CD4-positive, alpha-beta T cell treated with Interleukin-15 for 4 hours (primary cell): ENCODE data around the gene KYAT1.
"Not testable (repeated sequence)": the region's sequence is repeated elsewhere in the genome, so short reads cannot be mapped to it uniquely, and the experiment has no call there.

Experiments
- DNase-seq: peaks from one replicate; pipeline ENCODE4 v3.0.0-alpha.2; 2020; ENCODE audit warnings: low spot score

KYAT1 gene

DNA sequence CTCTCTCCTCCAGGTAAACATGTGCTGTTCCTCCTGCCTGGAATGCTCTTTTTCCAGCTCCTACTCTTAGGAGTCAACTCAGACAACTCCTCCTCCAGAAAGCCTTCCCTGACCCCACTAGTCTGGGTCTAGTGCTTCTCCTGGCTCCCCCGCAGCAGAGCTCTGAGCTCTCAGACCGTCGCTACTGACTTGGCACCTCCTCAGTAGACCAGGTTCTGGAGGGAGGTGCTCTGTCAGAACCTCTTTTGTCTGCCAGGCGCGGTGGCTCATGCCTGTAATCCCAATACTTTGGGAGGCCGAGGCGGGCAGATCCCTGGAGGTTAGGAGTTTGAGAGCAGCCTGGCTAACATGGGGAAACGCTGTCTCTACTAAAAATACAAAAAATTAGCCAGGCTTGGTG, 3.6 kb upstream of the KYAT1 start:
- no peak for DNase-seq

DNA sequence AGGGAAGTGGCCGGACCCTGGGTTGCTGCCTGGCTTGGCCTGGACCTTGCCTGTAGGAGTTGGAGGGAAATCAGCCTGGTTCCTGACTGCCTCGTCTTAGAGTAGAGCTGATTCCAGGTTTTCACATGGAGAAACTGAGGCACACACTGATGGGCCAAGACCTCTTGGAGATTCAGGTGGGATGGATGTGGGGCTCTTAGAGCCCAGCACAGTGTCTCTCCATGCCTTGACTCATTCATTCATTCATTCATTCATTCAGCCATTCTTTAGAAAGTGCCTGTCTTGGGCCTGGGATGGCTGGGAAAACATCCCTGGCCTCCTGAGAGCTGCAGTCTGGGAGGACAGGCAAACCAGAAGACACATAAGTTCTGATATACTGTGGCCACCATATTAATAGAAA, 2.4 kb upstream of the KYAT1 start:
- DNase-seq: no peak

DNA sequence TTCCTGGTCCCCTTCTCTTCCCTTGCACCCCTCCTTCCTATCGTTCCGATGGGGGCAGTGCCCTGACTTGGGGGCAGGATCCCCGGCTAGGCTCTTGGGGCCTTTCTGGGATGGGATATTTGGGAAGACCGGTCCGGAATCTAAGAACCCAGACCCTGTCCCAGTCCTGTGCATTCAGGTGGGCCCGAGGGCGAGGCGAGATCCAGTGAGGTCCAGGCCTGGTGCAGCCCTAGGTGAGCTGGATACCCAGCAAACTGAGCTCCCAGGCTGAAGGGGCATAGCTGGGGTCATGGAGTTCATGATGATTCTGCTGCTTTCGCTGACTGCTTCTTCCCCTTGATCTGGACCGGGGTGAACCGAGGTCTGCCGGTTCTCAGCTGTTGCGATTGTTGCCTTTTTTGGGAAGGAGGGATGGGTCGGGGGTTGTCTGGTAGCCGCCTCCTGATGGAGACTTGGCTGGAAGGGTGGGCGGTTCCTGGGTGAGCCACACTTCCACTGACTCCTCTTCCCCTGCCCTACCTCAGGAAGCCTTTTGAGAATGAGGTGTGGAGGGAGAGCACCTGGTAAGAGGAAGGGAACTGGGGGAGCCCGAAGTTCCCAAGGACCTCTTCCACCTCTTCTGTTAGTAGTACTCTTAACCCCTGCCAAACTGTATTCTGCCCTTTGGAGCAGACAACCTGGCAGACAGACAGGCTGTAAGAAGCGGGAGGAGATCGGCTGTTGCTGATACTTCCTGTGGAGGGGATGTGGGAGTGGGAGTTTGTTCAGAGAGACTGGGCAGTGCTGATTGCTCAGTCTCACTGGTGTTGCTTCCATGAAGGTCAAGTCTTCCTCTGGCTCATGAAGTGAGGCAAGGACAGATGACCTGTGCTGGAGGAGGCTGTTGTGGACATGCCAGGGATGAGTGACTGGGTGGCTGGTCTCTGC, 1.2 kb upstream of the KYAT1 start:
- no peak for DNase-seq

DNA sequence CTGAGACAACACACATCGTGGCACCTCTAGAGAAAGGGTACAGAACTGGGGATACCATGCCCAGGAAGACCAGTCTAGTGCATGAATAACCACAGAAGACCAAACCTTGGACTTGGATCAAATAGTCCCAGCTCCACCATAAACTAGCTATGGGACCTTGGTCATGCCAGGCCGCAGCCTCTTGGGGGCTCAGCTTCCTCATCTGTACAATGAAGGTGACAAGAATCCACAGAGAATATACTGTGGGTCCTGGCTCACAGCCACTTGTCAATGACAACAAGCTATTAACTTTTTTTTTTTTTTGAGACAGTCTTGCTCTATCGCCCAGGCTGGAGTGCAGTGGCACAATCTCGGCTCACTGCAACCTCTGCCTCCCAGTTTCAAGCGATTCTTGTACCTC, 3.9 kb downstream of the KYAT1 start:
- no peak for DNase-seq

DNA sequence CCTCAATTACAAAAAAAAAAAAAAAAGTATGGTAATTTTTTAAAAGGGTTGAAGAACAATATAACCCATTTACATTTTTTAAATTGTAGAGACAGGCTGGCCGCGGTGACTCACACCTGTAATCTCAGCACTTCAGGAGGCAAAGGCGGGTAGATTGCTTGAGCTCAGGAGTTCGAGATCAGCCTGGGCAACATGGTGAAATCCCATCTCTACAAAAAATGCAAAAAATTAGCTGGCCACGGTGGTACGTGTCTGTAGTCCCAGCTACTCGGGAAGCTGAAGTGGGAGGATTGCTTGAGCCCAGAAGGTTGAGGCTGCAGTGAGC, 10.8 kb downstream of the KYAT1 start:
- DNase-seq: not testable (repeated sequence)

DNA sequence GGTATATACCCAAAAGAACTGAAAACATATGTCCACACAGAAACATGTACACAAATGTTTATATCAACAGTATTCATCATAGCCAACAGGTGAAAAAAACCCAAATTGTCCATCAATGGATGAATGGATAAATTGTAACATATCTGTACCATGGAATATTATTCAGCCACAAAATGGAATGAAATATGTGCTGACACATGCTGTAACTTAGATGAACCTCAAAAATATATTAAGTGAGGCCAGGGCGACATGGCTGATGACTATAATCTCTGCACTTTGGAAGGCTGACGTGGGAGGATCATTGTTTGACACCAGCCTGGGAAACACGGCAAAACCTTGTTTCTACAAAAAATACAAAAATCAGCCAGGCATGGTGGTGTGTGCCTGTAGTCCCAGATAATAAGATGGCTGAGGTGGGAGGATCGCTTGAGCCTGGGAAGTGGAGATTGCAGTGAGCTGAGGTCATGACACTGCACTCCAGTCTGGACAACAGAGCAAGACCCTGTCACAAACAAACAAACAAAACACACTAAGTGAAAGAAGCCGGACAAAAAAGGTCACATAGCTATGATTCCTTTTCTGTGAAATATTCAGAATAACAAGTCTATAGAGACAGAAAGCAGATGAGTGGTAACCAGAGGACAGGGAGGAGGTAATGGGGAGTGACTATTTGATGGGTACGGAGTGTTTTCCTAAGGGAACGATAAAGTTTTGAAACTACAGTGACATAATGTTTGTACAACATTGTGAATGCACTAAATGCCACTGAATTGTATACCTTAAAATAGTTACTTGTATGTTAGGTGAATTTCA, 11.4 kb downstream of the KYAT1 start:
- no peak for DNase-seq

DNA sequence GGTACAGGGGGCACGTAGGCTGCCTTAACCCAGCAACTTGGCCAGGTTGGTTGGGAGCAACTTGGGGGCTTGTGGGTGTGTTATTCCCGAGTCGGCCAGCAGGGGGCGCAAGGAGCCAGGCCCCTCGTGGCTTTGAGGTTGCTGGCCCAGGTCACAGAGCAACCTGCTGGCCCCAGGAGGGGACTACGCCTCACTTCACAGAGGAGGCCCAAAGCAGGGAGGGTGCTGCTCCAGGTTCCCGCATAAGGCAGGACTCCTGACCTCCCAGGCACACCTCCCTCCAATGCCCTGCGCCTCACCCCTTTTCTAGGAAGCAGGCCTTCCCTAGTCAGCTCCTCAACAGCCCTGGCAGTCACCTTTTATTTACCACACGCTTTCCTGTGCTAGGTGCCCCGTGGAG, 18.1 kb downstream of the KYAT1 start:
- peak; percentile 82 for DNase-seq

DNA sequence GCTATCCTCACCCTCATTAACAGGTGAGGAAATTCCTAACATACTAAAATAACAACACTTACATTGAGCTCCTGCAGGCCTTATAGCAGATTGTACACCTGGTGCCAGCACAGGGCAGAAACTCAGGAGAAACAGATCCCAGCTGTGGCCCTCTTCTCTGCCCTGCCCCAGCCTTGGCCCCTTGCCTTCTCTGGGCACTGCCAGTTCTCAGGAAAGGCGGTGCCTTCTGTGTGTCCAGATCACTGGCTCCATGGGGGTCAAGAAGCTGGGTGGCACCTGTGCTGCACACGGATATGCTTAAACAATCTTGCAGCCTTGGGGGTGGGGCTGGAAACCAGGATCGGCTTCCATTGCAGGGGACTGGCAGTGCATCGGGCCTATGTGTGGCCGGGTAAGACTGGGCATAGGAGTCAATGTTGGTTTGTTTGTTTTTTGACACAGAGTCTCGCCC, 19.3 kb downstream of the KYAT1 start:
- DNase-seq: no peak

DNA sequence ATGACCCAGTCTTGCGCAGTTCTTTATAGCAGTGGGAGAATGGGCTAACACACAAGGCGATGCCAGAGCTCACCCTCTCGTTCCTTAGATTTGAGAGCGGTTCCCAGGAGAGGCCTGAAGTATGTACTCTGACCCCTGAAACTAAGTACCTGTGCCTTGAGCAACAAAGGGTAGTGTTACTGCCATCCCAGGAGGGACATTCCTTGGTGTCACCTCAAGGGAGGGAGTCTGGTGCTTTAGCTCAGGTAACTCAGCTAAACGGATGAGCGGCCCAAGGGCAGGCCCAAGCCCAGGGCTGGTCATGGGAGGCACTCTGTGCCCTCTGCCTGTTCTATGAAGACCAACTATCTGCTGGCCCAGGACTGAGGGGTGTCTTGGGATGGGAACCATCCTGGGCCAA, 20.2 kb downstream of the KYAT1 start:
- DNase-seq: no peak

DNA sequence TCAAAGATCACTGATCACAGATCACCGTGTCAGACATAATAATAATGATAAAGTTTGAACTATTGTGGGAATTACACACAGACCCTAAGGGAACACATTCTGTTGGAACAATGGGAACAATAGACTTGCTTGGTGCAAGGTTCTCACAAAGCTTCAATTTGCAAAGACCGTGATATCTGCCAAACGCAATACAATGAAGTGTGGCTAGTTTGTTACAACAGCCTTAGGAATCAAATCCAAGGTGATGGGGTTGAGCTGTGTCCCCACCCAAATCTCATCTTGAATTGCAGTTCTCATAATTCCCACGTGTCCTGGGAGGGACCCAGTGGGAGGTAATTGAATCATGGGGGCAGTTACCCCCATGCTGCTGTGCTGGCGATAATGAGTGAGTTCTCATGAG, 20.8 kb downstream of the KYAT1 start:
- no peak for DNase-seq

DNA sequence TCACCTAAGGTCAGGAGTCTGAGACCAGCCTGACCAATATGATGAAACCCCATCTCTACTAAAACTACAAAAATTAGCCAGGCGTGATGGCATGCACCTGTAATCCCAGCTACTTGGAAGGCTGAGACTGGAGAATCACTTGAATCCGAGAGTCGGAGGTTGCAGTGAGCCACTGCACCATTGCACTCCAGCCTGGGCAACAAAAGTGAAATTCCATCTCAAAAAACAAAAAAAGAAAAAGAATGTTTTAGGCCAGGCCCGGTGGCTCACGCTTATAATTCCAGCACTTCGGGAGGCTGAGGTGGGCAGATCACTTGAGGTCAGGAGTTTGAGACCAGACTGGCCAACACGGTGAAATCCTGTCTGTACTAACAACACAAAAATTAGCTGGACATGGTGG, 23.3 kb downstream of the KYAT1 start:
- DNase-seq: not testable (repeated sequence)

DNA sequence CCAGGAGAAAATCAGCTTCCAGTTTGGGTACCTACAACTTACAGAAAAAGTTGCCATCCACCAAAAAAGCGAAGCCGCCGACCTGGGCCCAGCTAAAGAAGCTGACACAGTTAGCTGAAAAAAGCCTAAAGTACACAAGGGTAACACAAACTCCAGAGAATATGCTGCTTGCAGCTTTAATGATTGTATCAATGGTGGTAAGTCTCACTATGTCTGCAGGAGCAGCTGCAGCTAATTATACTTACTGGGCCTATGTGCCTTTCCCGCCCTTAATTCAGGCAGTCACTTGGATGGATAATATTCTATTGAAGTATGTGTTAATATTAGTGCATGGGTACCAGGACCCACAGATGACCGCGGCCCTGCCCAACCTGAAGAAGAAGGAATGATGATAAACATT, 27.3 kb downstream of the KYAT1 start:
- DNase-seq: not testable (repeated sequence)

DNA sequence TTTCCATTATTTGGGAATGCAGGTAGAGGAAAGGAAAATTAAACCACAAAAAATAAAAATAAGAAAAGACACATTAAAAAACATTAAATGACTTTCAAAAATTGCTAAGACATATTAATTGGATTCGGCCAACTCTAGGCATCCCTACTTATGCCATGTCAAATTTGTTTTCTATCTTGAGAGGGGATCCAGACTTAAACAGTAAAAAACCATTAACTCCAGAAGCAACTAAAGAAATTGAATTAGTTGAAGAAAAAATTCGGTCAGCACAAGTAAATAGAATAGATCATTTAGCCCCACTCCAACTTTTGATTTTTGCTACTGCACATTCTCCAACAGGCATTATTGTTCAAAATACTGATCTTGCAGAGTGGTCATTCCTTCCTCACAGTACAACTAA, 29.1 kb downstream of the KYAT1 start:
- DNase-seq: not testable (repeated sequence)

DNA sequence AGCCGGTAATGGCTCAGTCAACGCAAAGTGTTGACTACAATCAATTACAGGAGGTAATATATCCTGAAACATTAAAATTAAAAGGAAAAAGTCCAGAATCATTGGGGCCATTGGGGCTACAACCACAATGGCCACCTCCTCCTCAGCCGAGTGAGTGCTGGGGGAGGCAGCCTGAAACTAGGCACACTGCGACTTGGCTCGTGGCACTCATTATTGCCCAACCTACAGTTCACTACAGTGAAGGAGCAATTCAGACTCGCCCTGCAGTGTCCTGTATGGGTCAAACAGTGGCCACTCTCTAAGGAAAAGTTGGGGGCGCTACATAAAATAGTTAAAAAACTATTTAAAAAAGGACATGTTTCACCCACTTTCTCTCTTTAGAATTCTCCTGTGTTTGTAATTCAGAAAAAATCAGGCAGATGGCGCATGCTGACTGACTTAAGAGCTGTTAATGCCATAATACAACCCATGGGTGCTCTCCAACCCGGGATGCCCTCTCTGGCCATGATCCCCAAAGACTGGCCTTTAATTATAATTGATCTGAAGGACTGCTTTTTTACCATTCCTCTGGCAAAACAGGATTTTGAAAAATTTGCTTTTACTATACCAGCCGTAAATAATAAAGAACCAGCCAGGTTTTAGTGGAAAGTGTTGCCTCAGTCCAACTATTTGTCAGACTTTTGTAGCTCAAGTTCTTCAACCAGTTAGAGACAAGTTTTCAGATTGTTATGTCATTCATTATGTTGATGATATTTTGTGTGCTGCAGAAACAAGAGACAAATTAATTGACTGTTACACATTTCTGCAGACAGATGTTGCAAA, 29.8 kb downstream of the KYAT1 start:
- peak; percentile 14 for DNase-seq

DNA sequence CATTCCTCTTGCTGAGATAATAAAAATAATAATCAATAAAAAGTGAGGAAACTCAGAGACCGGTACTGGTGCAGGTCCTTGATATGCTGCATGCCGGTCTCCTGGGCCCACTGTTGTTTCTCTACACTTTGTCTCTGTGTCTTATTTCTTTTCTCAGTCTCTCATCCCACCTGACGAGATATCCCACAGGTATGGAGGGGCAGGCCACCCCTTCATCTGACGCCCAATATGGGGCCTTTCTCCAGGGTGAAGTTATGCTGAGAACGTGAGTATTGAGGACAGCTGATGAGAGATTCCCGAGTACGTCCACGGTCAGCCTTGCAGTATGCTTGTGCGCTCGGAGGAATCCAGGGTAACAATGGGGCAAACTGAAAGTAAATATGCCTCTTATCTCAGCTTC, 30.7 kb downstream of the KYAT1 start:
- not testable (repeated sequence) for DNase-seq

DNA sequence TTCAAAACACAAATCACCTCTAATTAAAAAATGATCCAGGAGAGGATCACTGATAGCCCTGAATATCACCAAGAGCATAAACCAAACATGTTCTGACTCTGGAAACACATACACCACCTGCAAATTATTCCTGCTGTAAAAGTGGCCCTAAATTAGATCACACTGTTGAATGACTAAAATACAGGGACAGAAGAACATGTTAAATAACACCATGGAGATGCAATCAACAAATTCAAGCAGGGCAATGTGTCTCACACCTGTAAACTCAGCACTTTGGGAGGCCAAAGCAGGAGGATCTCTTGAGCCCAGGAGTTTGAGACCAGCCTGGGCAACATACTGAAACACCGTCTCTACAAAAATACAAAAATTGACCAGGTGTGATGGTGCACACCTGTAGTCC, 33.9 kb downstream of the KYAT1 start:
- no peak for DNase-seq

DNA sequence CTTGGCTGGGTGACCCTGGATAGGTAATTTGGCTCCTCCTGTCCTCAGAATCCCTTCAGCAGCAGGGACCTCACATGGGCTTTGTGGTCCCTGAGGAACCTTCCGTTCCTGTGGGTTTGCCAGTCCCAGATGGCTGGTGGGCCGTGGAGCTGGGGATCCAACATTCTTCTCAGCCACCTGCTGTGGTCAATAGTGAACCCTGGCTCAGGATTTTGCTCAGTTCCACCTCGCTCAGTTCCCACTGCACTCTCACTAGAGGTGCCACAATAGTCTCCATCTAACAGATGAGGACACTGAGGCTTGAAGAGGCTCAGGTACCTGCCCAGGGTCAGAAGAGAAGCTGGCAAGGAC, 35.1 kb downstream of the KYAT1 start:
- no peak for DNase-seq

DNA sequence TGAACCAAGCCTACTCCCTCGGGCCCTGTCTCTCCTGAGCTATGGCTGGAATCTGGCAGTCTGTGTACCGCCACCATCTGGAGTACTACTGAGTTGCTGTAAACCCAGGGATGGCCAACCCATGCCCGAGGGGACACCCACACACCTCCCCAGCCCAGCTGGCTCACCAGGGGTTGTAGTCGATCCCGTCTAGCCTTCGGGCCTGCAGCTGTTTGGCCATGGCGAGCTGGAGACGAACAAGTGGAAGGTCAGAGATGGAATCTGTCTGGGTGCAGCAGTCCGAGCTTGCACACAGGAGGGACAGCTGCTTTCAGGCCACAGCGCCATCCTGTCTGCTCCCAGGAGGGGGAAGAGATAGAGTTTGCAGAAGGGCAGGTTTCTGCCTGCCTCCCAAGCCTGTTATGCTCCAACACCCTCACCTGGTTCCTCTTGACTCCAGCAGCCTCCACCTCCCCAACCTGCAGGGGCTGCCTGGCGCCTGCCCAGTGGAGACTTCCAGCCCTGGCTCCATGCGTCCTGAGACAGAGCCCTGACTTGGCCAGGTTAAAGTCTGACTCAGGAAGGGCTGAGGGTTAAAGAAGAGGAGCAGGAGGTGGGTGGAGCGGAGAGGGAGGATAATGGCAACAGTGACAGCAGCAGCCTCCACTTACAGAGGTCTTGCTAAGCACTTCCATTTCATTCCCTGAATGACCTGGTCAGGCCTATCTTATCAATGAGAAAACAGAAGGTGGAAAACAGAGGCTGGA, 36.4 kb downstream of the KYAT1 start:
- no peak for DNase-seq

DNA sequence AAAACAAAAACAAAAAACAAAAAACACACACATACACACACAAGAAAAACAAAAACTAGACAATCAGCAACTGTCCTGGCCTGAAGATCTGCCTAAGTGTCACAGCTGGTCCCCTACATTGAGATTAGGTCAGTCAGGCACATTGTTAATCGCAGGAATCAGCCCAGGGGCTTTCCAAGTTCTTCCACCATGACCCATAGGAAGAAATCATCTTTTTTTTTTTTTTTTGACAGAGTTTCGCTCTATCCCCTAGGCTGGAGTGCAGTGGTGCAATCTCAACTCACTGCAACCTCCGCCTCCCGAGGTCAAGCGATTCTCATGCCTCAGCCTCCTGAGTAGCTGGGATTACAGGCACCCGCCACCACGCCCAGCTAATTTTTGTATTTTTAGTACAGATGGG, 38.6 kb downstream of the KYAT1 start:
- not testable (repeated sequence) for DNase-seq

DNA sequence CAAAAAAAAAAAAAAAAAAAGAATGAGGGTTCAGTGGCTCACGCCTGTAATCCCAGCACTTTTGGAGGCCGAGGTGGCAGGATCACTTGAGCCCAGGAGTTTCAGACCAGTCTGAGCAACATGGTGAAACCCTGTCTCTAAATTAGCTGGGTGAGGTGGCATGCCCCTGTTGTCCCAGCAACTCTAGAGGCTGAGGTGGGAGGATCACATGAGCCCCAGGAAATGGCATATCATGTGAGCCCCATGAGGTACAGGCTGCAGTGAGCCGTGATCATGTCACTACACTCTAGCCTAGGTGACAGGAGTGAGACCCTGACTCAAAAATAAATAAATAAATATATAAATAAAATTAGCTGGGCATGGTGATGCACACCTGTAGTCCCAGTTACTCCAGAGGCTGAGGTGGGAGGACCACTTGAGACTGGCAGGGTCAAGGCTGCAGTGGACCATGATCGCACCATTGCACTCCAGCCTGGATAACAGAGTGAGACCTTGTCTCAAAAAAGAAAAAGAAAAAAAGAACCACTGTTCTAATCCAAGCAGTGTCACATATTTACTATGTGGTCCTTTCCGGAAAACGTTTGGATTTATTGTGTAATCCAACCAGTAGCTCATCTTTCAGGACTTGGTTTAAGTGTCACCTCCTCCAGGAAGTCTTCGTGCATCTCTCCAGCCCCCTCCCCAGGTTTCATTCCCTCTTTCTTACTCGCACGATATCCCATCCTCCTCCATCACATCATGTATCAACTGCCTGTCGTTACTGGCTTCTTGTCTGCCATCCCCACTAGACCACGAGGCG, 39.9 kb downstream of the KYAT1 start:
- no peak for DNase-seq

DNA sequence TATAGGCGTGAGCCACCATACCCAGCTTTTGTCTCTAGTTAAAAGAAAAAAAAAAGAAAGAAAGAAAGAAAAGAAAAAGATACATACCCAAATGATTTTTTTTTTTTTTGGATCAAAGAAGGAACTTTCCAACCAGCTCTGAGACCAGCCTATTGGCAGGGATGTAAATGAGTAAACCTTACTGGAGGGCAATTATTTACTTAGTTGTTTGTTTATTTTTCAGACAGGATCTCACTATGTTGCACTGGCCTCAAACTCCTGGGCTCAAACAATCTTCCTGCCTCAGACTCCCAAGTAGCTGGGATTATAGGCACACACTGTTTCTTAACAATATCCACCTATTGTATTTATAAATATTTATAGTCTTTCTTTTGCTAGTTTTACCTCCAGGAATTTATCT, 41.2 kb downstream of the KYAT1 start:
- no peak for DNase-seq
